Sigmoid colon (tissue), 4 donors: ENCODE results near the gene KRT5.

Experiments
- CTCF ChIP-seq, 4 experiments: fragments of 450-650 bp in 3 of 4; fragments of 200-600 bp in 1 of 4; IDR thresholded peaks; one replicate each; pipeline ENCODE4 v1.5.1; 2016 to 2019; ENCODE audit warnings: antibody characterized with exemption in 4 of 4, mild to moderate bottlenecking in 3 of 4, moderate library complexity in 2 of 4
- EP300 ChIP-seq, 4 donors: sonication (generic); formaldehyde crosslinking; IDR thresholded peaks; one replicate each; pipeline ENCODE4 v1.6.1; 2017; ENCODE audit warnings: antibody characterized with exemption in 4 of 4
- POLR2A ChIP-seq, 2 donors: fragments of 450-650 bp; IDR thresholded peaks; one replicate each; pipeline ENCODE4 v1.6.1; 2016; ENCODE audit warnings: antibody characterized with exemption in 2 of 2, mild to moderate bottlenecking in 2 of 2, moderate library complexity in 2 of 2
- POLR2AphosphoS5 ChIP-seq, 4 donors: sonication (generic); formaldehyde crosslinking; IDR thresholded peaks; one replicate each; pipeline ENCODE4 v1.6.1; 2017; ENCODE audit warnings: antibody characterized with exemption in 4 of 4

- TF ChIP-seq CTCF (IDR thresholded peaks at IDR 0.05) (no peak), POLR2A (IDR thresholded peaks at IDR 0.05) (no peak), EP300 (IDR thresholded peaks at IDR 0.05) (no peak), POLR2AphosphoS5 (IDR thresholded peaks at IDR 0.05) (no peak)
Measured at GRCh38 chr12:52518574-52519386, 1.4 kb downstream of the KRT5 start.
